HL-60 (cell line): ENCODE data around the gene SERF2.
"Not testable (repeated sequence)": the region's sequence is repeated elsewhere in the genome, so short reads cannot be mapped to it uniquely, and the experiment has no call there.

Experiments used
- CTCF ChIP-seq: IDR thresholded peaks from one replicate; pipeline ENCODE4 v1.5.1; 2011; ENCODE audit warnings: low read length, control low read depth, inconsistent platforms; ENCODE audit not compliant: insufficient read depth
- GABPA ChIP-seq: IDR thresholded peaks from 2 replicates; pipeline ENCODE4 v1.6.1; 2012; ENCODE audit warnings: low read depth
- REST ChIP-seq: IDR thresholded peaks from 2 replicates; pipeline ENCODE4 v1.6.1; 2012; ENCODE audit warnings: low read depth; ENCODE audit not compliant: insufficient replicate concordance

- TF ChIP-seq CTCF, GABPA, REST: not testable (repeated sequence)
Measured at GRCh38 chr15:43746245-43746902, 45.7 kb upstream of the SERF2 start, which contains the start of gene PDIA3.
